ENCODE measurements around the gene CXCL8.

DNA sequence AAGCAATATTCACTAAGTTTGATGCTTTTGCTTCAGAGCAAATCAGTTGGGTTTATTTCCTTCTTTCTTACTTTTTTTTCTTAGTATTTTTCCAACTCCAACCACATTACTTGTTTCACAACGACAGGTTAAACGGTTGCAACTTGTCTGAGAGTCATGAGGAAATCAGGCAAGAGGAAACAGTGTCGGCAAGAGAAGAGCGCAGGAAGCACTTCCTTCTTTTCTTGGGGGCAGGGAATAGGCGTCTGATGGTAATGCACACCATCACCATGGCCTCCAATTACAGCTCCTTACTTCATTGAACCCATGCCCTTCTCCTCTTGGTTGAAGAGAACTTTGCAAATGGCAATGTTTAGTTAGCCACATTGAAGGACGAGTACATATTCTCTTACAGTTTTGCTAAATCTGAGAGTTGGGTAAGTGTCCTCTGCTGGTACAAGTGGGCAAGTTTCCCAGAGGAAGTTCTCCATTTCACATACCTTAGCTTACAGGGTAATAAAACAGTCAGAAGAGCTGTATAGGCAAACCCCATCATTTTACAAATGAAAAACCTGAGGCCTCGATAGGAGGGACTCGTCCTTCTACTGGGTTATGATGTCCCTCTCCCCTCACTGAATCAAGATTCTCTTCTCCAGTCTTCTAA, 8.3 kb upstream of the CXCL8 start:
- TF ChIP-seq, protein P1, sequence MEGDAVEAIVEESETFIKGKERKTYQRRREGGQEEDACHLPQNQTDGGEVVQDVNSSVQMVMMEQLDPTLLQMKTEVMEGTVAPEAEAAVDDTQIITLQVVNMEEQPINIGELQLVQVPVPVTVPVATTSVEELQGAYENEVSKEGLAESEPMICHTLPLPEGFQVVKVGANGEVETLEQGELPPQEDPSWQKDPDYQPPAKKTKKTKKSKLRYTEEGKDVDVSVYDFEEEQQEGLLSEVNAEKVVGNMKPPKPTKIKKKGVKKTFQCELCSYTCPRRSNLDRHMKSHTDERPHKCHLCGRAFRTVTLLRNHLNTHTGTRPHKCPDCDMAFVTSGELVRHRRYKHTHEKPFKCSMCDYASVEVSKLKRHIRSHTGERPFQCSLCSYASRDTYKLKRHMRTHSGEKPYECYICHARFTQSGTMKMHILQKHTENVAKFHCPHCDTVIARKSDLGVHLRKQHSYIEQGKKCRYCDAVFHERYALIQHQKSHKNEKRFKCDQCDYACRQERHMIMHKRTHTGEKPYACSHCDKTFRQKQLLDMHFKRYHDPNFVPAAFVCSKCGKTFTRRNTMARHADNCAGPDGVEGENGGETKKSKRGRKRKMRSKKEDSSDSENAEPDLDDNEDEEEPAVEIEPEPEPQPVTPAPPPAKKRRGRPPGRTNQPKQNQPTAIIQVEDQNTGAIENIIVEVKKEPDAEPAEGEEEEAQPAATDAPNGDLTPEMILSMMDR (IDR thresholded peaks at IDR 0.05), result no peak
- TF ChIP-seq SIN3A (IDR thresholded peaks at IDR 0.05; ENCODE audit: borderline replicate concordance, insufficient read depth, low read depth, low read length), result no peak

Measured in Panc1 (cell line).